HG03460 (cell line): ENCODE data around the gene KIAA1217.

ENCODE experiments used
- ATAC-seq: cut with Tn5 transposase; IDR thresholded peaks from one replicate; pipeline ENCODE4 v1.9.1; 2021; ENCODE audit not compliant: unreplicated experiment

KIAA1217 gene

DNA sequence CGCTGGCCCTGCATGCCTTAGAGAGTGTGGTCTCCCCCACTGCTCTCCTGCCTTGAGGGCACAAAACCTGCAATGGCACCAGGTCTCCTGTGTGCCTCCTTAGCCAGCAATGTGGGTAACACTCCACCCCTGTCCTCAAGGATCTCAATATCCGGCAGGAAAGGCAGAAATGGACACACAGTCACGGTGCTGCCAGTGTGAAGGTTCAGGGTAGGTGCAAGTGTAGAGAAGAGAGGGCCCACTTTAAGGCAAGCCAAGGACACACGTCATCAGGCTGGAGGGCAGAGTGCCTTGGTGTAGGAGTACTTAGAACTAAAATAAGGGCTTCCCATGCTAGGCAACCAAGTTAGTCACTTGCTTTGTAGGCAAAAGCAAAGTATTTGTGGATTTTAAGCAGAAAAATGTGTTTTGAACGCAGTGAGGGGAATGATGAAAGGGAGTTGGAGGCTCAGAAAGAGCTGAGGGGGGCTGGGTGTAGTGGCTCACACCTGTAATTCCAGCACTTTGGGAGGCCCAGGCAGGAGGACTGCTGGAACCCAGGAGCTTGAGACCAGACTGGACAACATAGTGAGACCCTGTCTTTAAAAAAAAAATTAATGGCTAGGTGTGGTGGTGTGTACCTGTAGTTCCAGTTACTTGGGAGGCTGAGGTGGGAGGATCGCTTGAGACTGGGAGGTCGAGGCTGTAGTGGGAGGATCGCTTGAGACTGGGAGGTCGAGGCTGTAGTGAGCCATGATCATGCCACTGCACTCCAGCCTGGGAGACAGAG is 361.9 kb downstream of the KIAA1217 start:
- ATAC-seq: no peak

- ATAC-seq: no peak
Observed at GRCh38 chr10:24571870-24572450, 363.0 kb downstream of the KIAA1217 start.

DNA sequence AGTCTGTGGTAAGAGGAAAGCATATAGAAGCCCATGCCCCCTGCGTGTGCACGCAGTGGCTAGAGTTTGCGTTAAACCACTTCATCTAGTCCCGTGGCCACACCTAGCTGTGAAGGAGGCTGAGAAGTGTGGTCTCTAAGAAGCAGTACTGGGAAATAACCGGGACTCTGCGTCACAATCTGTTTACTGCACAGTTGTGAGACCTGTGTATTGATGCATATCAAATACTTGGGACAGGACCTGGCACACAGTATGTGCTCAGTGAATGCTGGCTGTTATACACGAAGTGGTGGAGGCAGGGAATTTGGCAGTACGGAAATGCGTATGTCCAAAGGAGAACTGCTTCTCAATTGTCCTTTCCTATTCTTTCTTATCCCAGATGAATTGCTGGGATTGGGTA is 365.2 kb downstream of the KIAA1217 start:
- no peak for ATAC-seq

DNA sequence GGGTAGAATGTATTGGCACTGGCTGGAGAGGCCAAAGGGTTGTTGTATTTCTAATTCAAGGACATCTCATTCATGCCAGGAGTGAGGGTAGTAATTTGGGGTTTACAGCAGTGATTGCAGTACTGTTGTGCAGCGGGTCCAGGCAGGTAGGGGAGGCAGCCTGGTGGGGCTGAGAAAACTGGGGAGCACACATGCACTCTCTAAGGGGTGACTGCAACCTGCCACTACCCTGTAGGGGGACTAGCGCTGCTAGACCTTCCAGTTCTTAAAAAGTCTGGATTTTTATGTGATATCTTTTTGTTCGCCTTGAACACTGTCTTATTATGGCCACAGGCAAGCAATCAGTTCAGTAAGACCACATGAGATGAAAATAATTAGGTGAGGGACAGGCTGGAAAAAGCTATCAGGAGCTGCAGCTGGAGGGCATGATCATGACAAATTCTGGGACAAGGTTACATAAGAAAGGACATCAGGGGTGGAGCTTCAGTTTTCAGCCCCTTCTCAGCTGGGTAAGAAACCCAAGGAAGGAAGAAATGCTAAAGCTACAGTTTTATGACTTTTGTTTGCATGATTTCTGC is 365.7 kb downstream of the KIAA1217 start:
- no peak for ATAC-seq

- ATAC-seq: no peak
Observed at GRCh38 chr10:24575481-24576002, 366.6 kb downstream of the KIAA1217 start.

DNA sequence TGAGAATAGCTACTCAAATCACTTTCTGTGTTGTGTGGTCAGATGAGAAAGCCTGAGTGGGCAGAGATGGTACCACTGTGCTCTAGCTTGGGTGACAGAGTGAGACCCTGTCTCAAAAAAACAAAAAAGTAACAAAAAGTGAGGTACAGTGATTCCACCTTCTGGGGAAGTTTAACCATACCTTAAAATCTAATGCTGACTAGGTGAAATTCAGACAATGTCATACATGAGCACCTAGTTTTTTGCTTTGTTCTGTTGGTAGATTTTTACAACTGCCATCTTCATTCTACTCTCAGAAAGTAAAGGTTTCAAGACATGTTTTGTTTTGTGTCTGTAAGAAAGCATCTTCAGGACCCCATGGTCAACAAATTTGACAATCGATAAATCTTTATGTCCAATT is 370.5 kb downstream of the KIAA1217 start:
- ATAC-seq: no peak

DNA sequence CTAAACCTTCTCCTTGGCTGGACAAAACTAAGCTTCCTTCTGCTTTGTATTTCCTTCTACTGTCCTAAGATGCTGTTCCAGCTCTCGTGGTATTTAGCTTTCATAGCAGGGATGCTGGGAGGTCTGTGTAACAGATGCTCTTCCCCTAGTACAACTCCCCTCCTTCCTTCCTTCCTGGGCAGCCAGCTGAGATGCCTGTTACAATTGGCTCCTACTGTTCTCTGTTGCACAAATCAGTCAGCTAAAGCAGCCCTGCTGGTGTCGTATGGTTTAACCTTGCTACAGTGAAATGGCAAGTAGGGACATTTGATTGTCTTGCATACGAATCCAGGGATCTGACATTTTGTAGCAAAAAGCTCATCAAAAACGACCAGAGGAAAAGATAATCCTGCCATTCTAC is 371.0 kb downstream of the KIAA1217 start:
- no peak for ATAC-seq

GRCh38 chr10:24589265-24589664 is 380.3 kb downstream of the KIAA1217 start:
- ATAC-seq: no peak

GRCh38 chr10:24590697-24591457 is 381.9 kb downstream of the KIAA1217 start:
- ATAC-seq: no peak

DNA sequence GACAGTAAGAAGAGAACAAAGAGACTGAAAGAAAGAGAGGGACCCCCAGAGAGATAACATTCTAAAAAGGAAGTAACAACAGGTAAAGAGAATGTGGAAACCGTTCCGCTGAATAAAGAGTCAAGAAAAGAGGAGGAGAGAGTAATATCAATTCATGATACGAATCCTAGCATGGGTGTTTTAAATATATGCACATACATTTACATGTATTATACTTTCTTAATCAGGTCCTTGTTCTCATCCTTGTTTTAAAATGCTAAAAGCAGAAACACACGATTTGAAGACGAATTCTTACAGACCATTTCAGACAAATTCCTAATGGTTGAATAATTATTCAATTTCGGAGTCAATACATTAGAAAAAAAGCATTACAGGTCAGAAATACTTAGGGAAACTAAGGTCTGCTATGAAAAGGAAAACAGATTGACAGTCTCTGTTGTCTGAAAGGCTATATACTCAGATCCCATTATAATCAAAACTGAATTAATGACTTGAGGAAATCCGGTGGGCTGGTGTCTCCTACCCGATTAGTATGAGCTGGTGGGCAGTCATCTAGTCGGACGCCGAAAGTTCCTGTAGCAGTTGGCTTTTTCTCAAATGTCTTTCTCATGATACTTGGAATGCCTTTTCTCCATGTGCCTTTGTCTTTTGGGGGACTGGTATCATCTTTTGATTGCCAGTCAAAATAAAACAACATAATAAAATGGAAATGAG is 387.4 kb downstream of the KIAA1217 start:
- ATAC-seq: no peak

GRCh38 chr10:24597426-24597825 is 388.5 kb downstream of the KIAA1217 start:
- no peak for ATAC-seq
